Activated CD4-positive, alpha-beta T cell treated with anti-CD3 and anti-CD28 coated beads, Interleukin-2, amount 50 U/mL, for 48 hours (primary cell): ENCODE data around the gene FOXD4L1.
"Not testable (repeated sequence)": the region's sequence is repeated elsewhere in the genome, so short reads cannot be mapped to it uniquely, and the experiment has no call there.

Experiments used
- DNase-seq, 2 experiments: peaks; one replicate each; pipeline ENCODE4 v3.0.0-alpha.2; 2020

The FOXD4L1 gene

DNA sequence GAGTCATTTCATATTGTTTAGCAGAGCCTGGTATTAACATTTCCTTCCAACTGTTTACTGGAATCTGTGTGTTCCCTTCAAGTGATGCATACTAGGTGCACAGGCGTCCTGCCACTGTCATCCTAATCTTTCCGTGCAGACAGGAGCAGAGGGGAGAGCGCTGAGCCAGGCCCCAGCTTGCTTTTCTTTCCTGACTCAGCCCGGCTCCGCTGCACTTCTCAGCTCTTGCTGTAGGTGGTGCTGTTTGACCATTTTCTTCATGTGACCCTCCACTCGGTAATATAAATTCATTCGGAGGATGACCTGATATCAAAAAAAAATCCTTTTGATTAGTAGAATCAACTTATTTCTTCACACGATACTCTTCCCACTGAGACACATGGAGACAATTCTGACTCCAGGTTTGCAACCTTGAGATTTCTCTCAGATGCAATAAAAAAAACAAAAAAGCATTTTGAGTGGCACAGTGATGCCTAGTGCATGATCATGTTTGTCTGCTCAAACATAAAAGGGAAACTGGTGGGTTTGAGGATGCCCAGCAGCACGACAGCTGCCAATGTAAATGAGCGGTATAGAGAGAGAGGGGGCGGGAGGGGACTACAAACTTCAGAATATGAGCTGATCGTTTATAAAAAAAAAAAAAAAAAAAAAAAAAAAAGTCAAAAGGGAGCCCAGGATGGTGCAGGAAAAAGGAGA is 29.0 kb downstream of the FOXD4L1 start:
- DNase-seq: not testable (repeated sequence)

GRCh38 chr2:113528126-113528525 is 29.7 kb downstream of the FOXD4L1 start:
- not testable (repeated sequence) for DNase-seq

DNA sequence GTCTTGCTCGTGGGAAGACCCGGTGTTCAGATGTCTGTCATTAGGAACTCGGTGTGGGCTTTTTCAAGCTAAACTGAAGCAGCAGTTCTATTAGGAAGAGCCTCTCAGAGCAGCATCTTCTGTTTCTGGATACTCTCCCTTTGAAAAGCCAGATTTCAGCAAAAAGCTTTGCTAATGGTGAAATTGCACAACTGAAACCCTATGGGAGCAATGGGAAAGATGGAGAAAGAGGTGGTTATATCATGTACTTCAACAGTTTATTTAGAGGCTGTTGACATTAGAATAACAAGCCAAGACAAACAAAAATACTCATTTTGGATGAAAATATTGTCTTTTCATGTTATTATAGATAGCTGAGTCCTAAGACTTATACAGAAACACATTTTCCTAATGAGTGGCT is 30.4 kb downstream of the FOXD4L1 start:
- DNase-seq: not testable (repeated sequence)

- DNase-seq: not testable (repeated sequence)
Observed at GRCh38 chr2:113532991-113533390, 34.5 kb downstream of the FOXD4L1 start.

- DNase-seq: not testable (repeated sequence)
Observed at GRCh38 chr2:113536573-113536972, 38.1 kb downstream of the FOXD4L1 start.

- DNase-seq: not testable (repeated sequence)
Observed at GRCh38 chr2:113540834-113541203, 42.4 kb downstream of the FOXD4L1 start.

GRCh38 chr2:113541204-113541975 is 42.9 kb downstream of the FOXD4L1 start:
- DNase-seq: peak; percentile 29 to 40

GRCh38 chr2:113541976-113542485 is 43.6 kb downstream of the FOXD4L1 start:
- peak in 1 of 2 experiments; percentile 6 for DNase-seq

- not testable (repeated sequence) for DNase-seq
Observed at GRCh38 chr2:113542529-113542928, 44.1 kb downstream of the FOXD4L1 start.
